SK-N-DZ (cell line): ENCODE measurements around the gene RNF222.
"Not testable (repeated sequence)": the region's sequence is repeated elsewhere in the genome, so short reads cannot be mapped to it uniquely, and the experiment has no call there.

Source experiments
- DNase-seq: peaks from one replicate; pipeline ENCODE4 v3.0.0-alpha.2; 2015; ENCODE audit warnings: low spot score

The RNF222 gene

DNA sequence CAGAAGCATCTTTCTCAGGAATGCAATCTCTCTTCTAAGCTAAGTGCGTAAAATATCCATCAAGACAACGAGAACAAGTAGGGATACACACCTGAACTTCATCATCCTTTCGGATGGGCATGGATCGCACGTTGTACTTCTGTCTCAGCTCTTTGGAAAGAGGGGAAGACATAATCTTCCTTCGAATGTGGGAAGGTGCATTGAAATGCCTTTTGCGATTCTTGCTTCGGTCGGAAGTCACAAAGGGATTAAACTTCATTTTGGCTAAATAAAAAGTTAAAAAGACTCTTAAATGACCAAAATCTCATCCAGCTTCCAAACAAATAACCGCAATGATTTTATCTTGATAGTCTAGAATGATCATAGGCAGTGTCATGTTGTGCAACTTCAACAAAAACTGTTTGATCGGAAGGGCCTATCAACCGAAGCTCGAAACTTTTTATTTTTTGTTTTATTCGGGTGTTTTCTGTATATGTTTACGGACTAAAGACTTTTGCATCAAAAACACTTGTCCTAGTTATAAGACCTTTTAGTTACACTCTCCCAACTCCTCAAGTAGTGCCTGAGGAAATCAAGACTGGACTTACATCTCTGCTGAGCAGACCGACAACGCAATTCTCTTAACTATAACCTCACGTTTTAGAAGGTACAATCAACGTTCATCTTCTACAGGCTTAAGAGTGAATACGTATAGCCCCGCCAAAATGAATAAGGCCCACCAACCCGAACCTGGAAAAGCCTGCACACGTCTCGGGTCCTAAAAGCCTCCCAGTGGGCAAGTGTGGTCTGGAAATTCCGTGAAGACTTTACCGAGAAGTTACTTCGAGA lies 15.4 kb downstream of the RNF222 start:
- peak; percentile 44 for DNase-seq

DNA sequence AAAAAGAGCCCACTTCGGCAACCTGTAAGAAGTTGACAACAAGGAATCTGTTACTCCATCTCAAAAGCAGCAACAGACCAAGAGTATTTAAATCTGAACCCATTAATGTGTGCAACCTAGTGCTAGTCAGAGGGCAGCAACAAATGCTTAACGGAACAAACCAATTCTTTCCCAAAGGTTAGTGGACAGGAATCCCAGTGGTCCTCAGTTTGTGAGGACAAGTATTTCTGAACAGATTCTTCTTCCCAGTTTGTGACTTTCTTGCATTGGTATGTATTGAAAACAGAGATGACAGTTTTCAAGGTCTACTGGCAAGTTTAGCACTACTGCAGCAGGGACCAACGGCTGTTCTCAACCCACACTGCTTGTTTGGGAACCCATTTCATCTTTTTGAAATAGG lies 17.6 kb downstream of the RNF222 start:
- no peak for DNase-seq

DNA sequence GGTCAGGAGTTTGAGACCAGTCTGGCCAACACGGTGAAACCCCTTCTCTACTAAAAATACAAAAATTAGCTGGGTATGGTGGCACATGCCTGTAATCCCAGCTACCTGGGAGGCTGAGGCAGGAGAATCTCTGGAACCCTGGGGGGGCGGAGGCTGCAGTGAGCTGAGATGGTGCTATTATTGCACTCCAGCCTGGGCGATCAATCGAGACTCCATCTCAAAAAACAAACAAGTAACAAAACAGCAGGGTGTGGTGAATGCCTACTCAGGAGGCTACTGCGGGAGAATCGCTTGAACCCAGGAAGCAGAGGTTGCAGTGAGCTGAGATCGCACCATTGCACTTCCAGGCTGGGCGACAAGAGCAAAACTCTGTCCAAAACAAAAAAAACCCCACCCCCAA lies 19.5 kb downstream of the RNF222 start:
- DNase-seq = not testable (repeated sequence)

DNA sequence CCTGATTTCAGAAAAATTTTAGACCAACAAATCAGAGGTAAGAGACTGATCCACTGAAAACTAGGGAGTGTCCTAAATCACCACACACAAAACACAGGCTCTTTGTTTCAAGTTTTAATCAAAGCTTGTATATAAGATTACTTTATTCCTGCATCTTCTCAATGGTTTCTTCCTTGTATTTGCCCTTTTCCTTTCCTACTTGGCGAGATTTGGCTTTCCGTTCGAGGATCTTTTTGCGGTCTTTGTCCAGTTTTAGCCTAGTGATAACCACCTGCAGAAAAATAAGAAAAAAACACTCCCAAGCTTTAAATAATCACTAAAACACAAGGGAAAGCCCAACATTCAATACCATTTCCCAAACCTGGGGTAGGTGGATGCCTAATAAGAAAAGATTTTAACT lies 20.2 kb downstream of the RNF222 start:
- DNase-seq = no peak

DNA sequence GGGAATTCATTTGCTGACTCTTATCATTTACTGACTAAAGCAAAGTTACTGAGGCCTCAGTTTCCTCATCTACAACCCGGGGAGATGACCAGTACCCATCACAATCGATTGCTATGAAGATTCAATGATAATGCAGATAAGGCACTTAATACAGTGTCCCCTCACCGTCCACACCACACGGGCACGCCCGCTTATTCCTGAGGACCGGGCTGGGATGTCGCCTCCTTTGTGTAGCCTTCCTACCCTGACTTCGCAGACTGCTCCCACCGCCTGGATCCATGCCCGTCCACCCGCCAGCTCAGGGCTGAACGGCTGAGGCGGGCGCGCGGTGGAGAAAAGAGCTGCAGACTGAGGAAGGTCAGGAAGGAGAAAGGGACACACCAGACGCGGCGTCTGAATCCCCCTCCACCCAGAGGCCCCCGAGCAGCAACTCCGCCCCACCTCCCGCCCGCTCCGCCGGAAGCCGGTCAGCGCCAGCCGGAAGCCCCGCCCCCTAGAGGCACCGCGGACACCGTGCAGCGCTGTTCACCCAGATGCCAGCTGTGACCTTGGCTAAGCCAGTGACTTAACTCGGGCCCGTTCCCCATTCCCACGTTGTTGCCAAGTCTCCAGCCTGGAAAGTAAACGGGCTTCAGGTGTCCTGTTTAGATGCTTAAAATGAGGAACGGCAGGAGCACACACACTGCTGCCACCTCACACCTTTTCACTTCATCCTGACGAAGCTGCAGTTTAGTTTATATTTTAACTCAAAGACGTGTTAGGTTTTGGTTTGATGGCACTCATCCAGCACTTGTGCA lies 21.2 kb downstream of the RNF222 start, which contains the start of gene KRABD2:
KRABD2 (minus strand) TSS at position 434 of the 797 bp plus-strand sequence.
- peak; percentile 90 for DNase-seq

DNA sequence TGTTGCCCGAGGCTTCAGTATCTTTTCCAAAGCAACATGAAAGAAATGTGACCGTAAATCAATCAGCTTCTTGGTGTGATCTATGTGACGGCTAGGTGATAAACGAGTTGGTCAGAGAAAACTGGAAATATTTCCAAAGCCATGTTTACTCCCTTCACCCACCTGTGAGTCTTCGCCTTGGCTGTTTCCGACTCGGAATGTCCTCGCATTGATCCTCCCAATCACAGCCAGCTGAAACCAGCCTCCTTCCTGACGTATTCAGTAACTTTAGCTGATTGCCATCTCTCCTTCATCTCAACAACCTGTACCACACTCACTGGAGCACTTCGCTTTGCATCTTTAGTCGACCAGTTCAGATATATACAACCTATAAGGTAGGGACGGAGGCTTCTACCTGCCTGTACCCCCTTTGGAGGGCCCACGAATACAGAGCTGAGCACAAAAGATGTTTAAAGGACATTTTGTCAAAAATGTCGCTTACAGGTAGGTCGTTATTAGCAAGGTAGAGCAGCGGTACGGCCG lies 21.8 kb downstream of the RNF222 start:
- DNase-seq = peak; percentile 46

DNA sequence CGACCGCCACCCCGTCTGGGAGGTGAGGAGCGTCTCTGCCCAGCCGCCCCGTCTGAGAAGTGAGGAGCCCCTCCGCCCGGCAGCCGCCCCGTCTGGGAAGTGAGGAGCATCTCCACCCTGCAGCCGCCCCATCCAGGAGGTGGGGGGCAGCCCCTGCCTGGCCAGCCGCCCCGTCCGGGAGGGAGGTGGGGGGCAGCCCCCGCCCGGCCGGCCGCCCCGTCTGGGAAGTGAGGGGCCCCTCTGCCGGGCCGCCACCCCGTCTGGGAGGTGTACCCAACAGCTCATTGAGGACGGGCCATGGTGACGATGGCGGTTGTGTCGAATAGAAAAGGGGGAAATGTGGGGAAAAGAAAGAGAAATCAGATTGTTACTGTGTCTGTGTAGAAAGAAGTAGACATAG lies 23.8 kb downstream of the RNF222 start:
- not testable (repeated sequence) for DNase-seq

DNA sequence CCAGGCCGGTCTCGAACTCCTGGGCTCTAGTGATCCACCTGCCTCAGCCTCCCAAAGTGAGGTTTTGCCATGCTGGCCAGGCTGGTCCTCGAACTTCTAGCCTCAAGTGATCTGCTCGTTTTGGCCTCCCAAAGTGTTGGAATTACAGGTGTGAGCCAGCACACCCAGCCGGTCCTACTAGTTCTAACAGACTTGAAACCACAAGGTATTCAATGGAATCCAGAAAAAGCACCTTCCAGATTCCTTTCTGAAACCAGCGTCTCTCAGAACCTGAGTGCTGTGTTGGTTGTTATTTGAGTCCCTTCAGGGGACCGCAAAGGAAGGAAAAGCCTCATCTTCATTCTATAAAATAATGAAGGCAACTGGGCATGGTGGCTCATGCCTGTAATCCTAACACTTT lies 25.2 kb downstream of the RNF222 start:
- no peak for DNase-seq

DNA sequence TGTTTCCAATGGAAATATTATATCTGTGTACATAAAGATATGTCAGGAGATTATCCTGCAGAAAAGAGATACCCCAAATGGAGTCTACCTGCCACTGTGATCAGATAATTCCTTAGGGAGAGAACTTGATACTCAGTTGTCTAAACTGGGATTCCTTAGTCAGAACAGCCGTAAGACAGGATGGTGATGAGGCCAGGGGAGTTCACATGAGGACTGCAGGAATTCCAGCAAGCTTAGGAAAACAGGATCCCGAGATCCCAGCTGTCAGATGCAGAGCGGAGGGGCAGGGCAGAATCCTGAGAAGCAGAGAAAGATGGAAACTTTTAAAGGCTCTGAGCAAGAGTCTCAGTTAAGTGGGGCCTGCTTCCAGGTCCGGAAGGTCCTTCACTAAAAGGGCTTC lies 25.8 kb downstream of the RNF222 start:
- DNase-seq = no peak

DNA sequence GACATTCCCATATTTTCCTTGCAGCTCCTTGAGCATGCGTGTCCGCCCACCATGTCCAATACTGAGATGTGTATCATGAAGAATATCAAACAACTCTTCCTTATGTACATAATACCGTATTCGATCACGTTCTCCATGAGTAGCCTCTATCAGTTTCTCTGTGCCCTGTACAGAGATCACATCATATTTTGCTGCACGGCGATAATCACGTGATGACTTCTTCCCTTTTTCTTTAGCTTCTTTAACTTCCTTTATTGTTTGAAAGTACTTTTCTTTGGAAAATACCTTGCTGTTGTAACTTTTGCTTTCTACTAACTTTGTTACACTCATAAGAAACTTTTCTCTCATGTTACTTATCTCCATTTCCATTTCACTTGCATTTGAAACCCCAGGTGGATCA lies 27.7 kb downstream of the RNF222 start:
- no peak for DNase-seq

DNA sequence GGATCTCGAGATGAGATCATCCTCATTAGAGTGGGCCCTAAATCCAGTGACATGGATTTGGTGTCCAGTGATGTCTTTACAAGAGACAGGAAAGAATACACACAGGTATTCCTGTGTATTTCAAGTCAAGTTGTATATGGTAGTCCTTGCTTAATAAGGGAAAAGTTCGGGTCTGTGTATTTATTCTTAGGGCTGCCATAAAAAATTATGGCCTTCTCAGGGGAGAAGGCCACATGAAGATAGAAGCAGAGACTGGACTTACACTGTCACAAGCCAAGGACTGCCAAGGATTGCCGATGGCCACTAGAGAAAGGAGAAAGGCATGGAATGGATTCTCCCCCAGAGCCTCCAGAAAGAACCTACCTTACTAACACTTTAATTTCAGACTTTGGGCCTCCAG lies 29.4 kb downstream of the RNF222 start:
- DNase-seq = no peak

DNA sequence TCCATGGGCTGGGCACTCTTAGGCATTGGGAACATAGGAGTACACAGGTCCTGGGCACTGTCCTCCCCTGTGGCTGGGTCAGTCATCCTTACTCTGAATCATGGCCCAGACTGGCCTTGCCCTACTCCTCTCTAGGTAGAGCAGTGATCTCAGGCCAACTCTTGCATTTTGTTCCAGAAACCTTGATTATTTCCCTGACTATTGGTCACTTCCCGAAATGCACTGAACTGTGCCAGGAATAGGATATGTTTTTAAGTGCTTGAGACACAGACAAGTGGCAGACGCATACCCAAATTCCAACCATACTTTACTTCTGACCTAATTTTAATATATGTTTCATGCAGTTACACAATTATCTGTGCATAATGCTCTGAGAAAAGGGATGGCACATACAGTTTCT lies 31.4 kb downstream of the RNF222 start:
- DNase-seq = no peak

DNA sequence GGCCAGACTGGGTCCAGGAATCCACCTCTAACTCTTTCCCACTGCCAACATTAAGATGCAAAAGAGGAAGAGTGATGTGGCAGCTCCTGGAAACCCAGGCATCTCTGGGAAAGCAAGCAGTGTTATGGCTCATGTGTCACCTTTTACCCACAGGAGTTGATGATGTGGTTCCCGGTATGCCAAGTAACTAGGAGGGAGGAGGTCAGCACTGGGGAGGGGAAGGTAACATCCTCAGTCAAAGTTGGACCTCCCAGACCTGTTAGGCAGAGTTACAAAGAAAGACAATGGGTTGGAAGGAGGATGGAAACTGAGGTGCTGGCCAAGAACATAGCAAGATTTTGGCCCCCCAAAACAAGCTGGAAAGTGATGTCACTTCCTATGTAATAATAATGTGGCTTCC lies 32.5 kb downstream of the RNF222 start:
- no peak for DNase-seq

DNA sequence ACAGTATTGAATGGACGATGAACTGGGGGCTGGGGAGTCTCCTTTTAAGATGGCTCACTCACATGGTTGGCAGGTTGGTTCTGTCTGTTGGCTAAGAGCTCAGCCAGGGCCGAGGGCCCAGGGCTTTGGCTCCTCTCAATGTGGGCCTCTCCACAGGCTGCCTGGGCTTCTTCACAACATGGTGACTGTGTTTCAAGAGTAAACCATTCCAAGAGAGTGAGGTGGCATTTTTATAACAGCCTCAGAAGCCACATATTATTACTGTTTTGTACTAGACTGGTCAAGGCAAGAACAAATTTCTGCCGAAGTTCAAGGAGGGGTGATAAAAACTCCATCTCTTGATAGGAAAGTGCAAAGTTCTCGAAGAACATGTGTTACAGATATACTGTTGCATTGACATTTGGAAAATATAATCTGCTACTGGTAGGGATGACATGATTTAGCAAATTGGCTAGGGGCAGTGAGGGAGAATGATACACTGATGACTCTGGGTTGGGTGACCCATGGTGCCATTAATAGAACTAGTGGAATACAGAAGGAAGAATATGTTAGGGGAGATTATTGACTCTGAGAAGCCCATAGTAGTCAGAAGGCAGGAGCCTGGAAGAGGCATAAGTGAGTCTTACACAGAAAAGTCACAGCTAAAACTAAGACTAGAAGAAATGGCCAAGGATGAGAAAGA lies 34.8 kb downstream of the RNF222 start:
- no peak for DNase-seq

DNA sequence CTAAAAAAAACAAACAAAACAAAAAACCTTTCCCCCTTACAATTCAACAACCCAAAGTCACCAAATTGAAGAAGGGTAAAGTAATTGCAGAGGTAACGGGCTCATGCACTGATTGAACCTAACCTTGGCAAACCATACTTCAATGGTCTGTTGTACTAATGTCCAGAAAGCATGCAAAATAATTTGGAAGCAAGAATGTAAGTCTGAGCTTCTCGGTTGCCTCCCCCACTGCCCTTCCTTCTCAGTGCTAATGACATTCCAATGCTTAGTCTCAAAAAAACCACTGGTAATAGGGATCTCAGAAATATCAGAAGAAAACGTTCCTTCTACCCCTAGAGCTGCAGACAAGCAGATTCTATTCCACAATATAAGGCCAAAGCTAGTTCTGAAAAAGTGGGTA lies 36.9 kb downstream of the RNF222 start:
- DNase-seq = no peak

DNA sequence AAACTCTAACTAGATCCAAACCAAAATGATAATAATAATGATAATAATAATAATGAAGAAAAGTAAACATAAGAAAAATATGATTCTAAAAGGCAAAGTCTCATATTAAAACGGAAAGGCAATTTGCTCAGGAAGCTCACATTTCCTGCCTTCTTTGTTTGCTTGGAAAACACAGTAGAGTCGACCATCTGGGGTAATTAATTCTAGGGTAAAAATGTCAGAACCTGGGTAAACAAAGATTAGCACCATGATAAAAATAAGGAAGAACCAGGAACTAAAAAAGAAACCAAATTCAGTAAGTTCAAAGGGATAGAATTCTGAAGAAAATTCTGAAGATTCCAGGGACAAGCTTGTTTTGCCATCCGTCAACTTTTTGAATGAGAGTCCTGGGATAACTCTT lies 37.4 kb downstream of the RNF222 start:
- DNase-seq = no peak

DNA sequence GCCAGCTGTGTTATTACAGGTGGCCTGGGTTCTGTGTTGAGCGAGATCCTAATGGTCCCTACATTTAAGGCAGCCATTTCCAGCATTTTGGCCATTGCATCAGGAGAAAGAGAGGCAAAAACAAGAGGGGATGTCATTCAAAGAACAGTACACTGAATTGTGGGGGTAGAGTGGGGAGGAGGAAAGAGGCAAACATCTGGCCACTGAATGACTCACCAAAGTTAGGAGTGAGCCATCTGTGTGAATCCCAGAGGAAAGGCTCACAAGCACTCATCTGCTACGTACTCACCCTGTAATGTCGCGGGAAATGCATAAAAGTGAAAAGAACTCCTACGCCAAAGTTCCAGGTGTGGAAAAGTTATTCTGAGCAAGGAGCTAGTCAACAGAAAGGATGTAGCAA lies 37.9 kb downstream of the RNF222 start:
- DNase-seq = no peak

DNA sequence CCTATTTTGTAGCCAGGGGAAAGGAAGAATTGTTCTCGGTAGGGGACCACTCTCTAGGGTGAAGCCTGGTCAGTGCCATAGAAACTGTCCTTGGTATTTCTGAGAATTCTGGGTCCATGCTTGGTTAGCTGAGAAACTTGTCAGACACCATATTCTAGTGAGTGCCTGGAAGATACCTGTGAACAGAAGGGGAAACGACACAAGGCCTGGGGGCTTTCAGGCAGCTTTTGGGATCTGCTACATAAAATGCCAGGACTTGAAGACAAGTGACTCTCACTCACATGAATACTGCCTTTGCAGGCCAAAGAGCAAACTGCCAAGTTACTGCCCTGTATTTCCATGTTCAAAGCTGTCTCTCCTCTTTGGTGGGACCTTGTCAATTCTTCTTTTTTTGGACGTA lies 39.7 kb downstream of the RNF222 start:
- no peak for DNase-seq

DNA sequence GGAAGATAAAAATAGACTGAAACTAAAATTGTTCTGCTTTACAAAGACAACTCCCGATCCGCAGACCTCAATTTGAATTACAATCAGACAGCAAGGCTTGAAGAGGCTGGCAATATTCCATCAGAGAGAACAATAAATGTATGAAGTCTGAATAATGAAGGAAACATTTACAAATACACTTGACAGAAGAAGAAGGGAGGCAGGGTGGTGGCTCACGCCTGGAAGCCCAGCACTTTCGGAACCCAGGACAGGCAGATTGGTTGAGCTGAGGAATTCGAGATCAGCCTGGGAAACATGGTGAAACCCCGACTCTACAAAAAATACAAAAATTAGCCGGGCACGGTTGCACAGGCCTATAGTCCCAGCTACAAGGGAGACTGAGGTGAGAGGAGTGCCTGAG lies 43.4 kb downstream of the RNF222 start:
- no peak for DNase-seq

DNA sequence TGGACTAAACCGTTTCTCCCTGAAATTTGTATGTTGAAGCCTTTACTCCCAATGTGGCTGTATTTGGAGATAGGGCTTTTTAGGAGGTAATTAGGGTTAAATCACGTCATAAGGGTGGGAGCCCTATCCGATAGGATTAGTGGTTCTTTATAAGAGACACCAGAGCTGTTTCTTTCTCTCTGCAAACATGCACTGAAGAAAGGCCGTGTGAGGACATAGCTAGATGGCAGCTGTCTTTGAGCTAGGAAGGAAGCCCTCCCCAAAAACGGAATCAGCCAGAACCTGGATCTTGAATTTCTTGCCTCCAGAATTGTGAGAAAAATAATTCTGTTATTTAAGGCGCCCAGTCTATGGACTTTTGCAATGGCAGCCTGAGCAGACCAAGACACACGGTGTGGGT lies 43.9 kb downstream of the RNF222 start:
- DNase-seq = no peak

DNA sequence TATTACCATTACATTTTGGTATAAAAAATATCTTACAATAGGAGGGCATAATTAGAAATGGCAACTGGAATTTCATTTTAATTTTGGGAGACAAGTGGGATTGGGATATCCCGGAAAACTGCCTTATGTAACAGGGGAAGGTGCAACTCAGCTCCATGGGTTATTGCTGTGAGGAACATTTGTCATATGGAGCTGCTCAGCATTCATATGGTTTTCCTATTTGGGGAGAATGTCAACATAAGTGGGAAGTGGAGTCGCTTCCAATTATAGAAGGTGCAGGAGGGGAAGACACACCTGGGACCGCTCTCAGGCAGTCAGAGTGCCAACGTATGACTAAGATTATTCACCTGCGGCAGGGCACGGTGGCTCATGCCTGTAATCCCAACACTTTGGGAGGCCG lies 47.3 kb downstream of the RNF222 start:
- DNase-seq = no peak

DNA sequence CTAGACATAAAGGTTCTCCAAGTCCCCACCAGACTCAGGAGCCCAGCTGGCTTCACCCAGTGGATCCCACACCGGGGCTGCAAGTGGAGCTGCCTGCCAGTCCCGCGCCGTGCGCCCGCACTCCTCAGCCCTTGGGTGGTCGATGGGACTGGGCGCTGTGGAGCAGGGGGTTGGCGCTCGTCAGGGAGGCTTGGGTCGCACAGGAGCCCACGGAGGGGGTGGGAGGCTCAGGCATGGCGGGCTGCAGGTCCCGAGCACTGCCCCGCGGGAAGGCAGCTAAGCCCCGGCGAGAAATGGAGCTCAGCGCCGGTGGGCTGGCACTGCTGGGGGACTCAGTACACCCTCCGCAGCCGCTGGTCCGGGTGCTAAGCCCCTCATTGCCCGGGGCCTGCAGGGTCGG lies 50.6 kb downstream of the RNF222 start:
- DNase-seq = not testable (repeated sequence)
